Measurements from ENCODE around the gene PTPMT1. TPM values are rescaled to one million over a fixed set of nuclear protein-coding genes. Genes with fewer than 3 reads are reported as not detected.

The PTPMT1 gene
- total RNA-seq, 2 donors from 2014 or later = 26.9 to 50.1 TPM

- no peaks in the 10 kb centered on the region for H3K27me3 ChIP-seq
- peak overlapping the region in 1 of 2 donors; percentile 8 for H3K27ac ChIP-seq
- H3K9me3 ChIP-seq = no peaks in the 10 kb centered on the region
- peaks cover 3 to 54% of the 10 kb centered on the region in 2 donors for H3K4me1 ChIP-seq
- H3K4me3 ChIP-seq = no peak overlapping the region
- no peaks in the 10 kb centered on the region for H3K36me3 ChIP-seq
- TF ChIP-seq, protein P1, sequence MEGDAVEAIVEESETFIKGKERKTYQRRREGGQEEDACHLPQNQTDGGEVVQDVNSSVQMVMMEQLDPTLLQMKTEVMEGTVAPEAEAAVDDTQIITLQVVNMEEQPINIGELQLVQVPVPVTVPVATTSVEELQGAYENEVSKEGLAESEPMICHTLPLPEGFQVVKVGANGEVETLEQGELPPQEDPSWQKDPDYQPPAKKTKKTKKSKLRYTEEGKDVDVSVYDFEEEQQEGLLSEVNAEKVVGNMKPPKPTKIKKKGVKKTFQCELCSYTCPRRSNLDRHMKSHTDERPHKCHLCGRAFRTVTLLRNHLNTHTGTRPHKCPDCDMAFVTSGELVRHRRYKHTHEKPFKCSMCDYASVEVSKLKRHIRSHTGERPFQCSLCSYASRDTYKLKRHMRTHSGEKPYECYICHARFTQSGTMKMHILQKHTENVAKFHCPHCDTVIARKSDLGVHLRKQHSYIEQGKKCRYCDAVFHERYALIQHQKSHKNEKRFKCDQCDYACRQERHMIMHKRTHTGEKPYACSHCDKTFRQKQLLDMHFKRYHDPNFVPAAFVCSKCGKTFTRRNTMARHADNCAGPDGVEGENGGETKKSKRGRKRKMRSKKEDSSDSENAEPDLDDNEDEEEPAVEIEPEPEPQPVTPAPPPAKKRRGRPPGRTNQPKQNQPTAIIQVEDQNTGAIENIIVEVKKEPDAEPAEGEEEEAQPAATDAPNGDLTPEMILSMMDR (IDR thresholded peaks at IDR 0.05) = no peak
- no peak for DNase-seq (ENCODE audit: low spot score)
Measured at GRCh38 chr11:47531666-47532065, 33.7 kb upstream of the PTPMT1 start.

DNA sequence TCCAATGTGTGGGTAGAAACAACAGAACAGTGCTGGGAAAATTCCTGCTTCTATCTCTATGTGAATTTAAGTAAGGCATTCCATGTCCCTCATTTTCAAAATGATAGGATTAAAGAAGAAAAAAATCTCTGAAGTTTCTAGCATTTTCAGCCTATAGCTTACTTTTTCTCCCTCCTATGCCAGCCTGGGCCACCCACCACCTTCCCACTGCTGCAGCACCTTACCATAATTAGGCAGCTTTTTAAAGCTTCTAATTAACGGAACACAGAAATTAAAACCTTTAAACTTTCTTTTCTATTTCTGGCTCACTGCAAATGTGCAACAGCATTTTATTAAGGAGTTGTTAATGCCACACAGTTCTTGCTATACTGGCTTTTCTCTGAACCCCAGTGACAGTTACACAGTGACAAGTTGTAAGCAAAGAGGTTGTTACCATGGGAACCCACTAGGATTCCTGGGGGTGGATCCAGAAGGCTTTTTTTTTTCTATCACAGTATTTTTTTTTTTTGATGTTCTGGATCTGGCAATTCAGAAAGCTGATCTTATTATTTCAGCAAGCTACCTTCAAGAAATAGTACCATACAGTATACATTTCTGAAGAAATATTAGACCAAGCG lies 32.7 kb upstream of the PTPMT1 start:
- no peak overlapping the region for H3K4me3 ChIP-seq
- TF ChIP-seq, protein P1 (IDR thresholded peaks at IDR 0.05) = no peak
- peak overlapping the region; percentile 8 to 47 for H3K27ac ChIP-seq
- no peaks in the 10 kb centered on the region for H3K9me3 ChIP-seq
- DNase-seq (ENCODE audit: low spot score) = no peak
- H3K36me3 ChIP-seq = no peaks in the 10 kb centered on the region
- H3K27me3 ChIP-seq = no peaks in the 10 kb centered on the region
- H3K4me1 ChIP-seq = peaks cover 3 to 58% of the 10 kb centered on the region in 2 donors

DNA sequence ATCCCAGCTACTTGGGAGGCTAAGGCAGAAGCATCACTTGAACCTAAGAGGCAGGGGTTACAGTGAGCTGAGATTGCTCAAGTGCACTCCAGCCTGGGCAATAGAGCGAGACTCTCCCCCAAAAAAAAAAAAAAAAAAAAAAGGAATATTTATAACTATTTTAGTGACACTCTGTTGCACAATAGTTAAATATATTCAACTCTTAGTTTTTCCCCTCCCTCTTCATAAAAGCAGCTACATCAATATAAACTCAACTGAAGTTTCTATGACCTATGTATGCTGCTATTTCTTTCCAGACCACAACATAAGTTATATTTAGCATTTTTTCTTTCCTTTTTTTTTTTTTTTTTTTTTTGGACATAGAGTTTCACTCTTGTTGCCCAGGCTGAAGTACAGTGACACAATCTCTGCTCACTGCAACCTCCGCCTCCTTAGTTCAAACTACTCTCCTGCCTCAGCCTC lies 31.7 kb upstream of the PTPMT1 start:
- Histone ChIP-seq H3K9me3 (no peaks in the 10 kb centered on the region), H3K27ac (no peak overlapping the region), H3K4me3 (no peak overlapping the region), H3K36me3 (no peaks in the 10 kb centered on the region), H3K4me1 (peaks cover 3 to 66% of the 10 kb centered on the region in 2 donors), H3K27me3 (no peaks in the 10 kb centered on the region)
- DNase-seq (ENCODE audit: low spot score) = no peak
- TF ChIP-seq, protein P1 (IDR thresholded peaks at IDR 0.05) = no peak

DNA sequence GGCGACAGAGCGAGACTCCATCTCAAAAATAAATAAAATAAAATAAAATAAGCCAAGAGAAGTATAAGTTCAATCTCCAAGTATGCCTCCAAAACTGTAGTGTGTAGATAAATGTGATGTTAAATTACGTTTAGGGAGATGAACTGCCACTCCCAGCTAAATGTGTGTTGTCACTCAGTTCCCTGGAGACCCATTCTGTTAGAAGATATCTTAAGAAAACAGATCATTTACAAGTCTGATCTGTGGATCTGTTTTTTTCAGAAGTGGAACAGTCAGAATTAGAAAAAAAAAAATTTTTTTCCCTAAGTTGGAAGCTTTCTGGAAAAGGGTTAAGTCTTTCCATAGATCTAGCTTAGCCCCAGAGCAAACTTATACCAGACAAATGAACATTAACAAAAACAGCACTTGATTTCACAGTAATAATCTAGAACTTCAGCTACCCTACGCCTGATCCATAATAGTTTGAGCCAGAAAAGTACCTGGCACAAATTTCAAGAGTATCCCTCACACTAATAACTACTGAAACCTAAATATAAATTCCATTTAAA lies 30.6 kb upstream of the PTPMT1 start:
- Histone ChIP-seq H3K36me3 (no peaks in the 10 kb centered on the region), H3K4me3 (no peak overlapping the region), H3K9me3 (no peaks in the 10 kb centered on the region), H3K27ac (no peak overlapping the region), H3K27me3 (no peaks in the 10 kb centered on the region), H3K4me1 (peaks cover 3 to 77% of the 10 kb centered on the region in 2 donors)
- DNase-seq (ENCODE audit: low spot score) = no peak
- TF ChIP-seq, protein P1 (IDR thresholded peaks at IDR 0.05) = no peak

DNA sequence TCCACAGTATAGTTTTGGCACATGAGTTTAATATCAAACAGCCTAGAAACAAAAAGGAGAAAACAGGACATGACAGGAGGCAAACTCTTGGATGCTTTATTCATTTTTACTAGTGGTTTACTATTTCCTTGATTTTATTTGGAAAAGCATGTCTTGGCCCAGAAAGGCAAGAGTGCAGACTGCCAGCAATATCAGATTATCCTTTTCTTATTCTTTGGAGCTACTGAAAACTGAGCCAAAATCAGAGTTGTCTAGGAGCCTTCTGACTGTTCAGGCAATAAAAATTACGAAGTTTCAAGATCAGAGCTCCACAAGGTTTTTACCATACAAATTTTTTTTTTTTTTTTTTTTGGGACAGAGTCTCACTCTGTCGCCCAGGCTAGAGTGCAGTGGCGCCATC lies 28.5 kb upstream of the PTPMT1 start:
- Histone ChIP-seq H3K4me3 (no peak overlapping the region), H3K27ac (no peak overlapping the region), H3K9me3 (no peaks in the 10 kb centered on the region), H3K27me3 (no peaks in the 10 kb centered on the region), H3K36me3 (no peaks in the 10 kb centered on the region), H3K4me1 (peaks cover 3 to 79% of the 10 kb centered on the region in 2 donors)
- DNase-seq (ENCODE audit: low spot score) = no peak
- TF ChIP-seq, protein P1 (IDR thresholded peaks at IDR 0.05) = no peak
